COLO668 (cell line): ENCODE measurements around the gene GHRL.

Source experiments
- DNase-seq: peaks from one replicate; lab custom pipeline; 2025; ENCODE audit not compliant: unreplicated experiment; lab: John Stamatoyannopoulos, UW

GHRL gene

GRCh38 chr3:10292505-10293419, at the start of gene GHRL:
TSS of gene GHRL (minus strand) at chr3:10292947. CDS start at chr3:10290180, 2,767 bp downstream.
- no peak for DNase-seq

GRCh38 chr3:10341901-10342398, 49.2 kb upstream of the GHRL start:
- no peak for DNase-seq

- no peak for DNase-seq
Measured at GRCh38 chr3:10340476-10340875, 47.7 kb upstream of the GHRL start.

- DNase-seq, result no peak
Measured at GRCh38 chr3:10340046-10340445, 47.3 kb upstream of the GHRL start.

GRCh38 chr3:10339376-10339955, 46.7 kb upstream of the GHRL start:
- DNase-seq, result no peak

- DNase-seq, result no peak
Measured at GRCh38 chr3:10338591-10339353, 46.0 kb upstream of the GHRL start.

GRCh38 chr3:10338164-10338470, 45.4 kb upstream of the GHRL start:
- DNase-seq, result no peak

GRCh38 chr3:10337323-10338163, 44.8 kb upstream of the GHRL start:
- DNase-seq, result peak; percentile 64

GRCh38 chr3:10336761-10337160, 44.0 kb upstream of the GHRL start:
- DNase-seq, result no peak

- no peak for DNase-seq
Measured at GRCh38 chr3:10335871-10336622, 43.3 kb upstream of the GHRL start.

GRCh38 chr3:10335190-10335738, 42.5 kb upstream of the GHRL start:
- DNase-seq, result no peak

GRCh38 chr3:10334459-10334858, 41.7 kb upstream of the GHRL start:
- DNase-seq, result peak; percentile 14

- no peak for DNase-seq
Measured at GRCh38 chr3:10334042-10334441, 41.3 kb upstream of the GHRL start.

- no peak for DNase-seq
Measured at GRCh38 chr3:10333349-10333650, 40.6 kb upstream of the GHRL start.

- DNase-seq, result no peak
Measured at GRCh38 chr3:10332481-10333348, 40.0 kb upstream of the GHRL start.

- DNase-seq, result no peak
Measured at GRCh38 chr3:10331320-10331719, 38.6 kb upstream of the GHRL start.

- DNase-seq, result no peak
Measured at GRCh38 chr3:10330319-10330718, 37.6 kb upstream of the GHRL start.

GRCh38 chr3:10329495-10330015, 36.8 kb upstream of the GHRL start:
- no peak for DNase-seq
